Keratinocyte (primary cell): Measurements from ENCODE around the gene DENND1C.

Experiments
- EZH2 ChIP-seq: IDR thresholded peaks from one replicate; pipeline ENCODE4 v1.6.1; 2012; ENCODE audit warnings: inconsistent platforms, mild to moderate bottlenecking, low read length, moderate library complexity
- TF ChIP-seq, protein P1 (sequence below), 3 experiments: IDR thresholded peaks in 1 of 3; conservative IDR thresholded peaks in 1 of 3; optimal IDR thresholded peaks in 1 of 3; 2 replicates in 2 of 3; 3 replicates in 1 of 3; pipeline versions ENCODE3 to v1.5.1; 2011; ENCODE audit warnings: low read length in 3 of 3, mild to moderate bottlenecking in 3 of 3, moderate library complexity in 2 of 3, control low read depth in 1 of 3, inconsistent platforms in 1 of 3; ENCODE audit not compliant: insufficient read depth in 2 of 3; ENCODE audit errors: extremely low read depth in 1 of 3

DNA sequence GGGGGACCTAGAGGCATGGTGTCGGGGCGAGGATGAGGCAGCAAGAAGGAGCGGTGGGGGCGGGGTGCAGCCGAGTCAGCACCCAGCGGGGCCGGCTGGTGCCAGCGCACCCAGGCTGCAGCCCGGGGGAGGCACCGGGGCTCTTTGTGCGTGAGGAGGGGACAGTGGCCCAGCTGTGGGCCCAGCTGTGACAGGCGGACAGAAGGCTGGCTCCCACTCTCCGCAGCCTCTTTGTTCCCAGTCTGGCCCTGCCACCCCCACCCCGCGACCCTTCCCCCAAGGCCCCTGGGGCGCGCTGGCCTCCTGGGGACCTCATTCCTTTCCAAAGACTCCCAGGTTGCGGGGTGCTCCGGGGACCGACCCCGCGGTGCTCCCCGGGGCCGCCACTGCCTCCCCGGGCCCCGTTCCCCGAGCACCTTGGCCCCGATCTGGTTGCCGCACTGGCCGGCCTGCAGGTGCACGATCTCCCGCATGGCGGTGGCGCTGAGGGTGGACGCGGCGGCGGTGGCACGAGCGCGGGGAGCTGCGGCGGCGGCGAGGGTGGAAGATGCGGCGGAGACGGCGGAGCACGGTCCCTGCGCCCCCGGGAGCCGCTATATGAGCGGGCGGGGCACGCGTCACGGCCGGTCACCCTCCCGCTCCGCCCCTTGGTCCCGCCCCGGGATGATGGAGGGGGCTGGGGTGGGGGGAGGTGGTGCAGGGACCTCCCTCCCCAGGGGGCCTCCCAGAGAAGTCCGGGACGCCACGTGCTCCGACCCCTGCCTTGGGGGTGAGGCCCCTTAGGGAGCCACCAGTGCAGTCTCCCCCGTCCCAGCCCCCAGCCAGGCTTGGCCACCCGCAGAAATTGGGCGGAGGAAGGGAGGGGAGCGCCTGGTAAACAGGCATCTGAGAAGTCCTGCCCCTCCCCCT lies 20.4 kb upstream of the DENND1C start, which contains the start of gene TUBB4A:
- TF ChIP-seq, protein P1, sequence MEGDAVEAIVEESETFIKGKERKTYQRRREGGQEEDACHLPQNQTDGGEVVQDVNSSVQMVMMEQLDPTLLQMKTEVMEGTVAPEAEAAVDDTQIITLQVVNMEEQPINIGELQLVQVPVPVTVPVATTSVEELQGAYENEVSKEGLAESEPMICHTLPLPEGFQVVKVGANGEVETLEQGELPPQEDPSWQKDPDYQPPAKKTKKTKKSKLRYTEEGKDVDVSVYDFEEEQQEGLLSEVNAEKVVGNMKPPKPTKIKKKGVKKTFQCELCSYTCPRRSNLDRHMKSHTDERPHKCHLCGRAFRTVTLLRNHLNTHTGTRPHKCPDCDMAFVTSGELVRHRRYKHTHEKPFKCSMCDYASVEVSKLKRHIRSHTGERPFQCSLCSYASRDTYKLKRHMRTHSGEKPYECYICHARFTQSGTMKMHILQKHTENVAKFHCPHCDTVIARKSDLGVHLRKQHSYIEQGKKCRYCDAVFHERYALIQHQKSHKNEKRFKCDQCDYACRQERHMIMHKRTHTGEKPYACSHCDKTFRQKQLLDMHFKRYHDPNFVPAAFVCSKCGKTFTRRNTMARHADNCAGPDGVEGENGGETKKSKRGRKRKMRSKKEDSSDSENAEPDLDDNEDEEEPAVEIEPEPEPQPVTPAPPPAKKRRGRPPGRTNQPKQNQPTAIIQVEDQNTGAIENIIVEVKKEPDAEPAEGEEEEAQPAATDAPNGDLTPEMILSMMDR (optimal IDR thresholded peaks at IDR 0.05 in 1 of 3, IDR thresholded peaks at IDR 0.05 in 1 of 3, conservative IDR thresholded peaks at IDR 0.05 in 1 of 3; ENCODE audit: extremely low read depth in 1 of 3, insufficient read depth in 2 of 3, low read length in 3 of 3) = no peak
- no peak for TF ChIP-seq EZH2
